Endodermal cell (in vitro differentiated cells): ENCODE results near the gene LRCH4. TPM values are rescaled to one million over a fixed set of nuclear protein-coding genes. Genes with fewer than 3 reads are reported as not detected.

ENCODE experiments used
- DNase-seq: peaks from one replicate; pipeline ENCODE4 v3.0.0-alpha.2; 2017
- H3K27ac ChIP-seq: 2 replicates; pipeline ENCODE4 v1.5.1; 2013; ENCODE audit warnings: mild to moderate bottlenecking, low read depth, low read length, moderate library complexity
- H3K27me3 ChIP-seq: 2 replicates; pipeline ENCODE4 v1.6.1; 2013; ENCODE audit warnings: mild to moderate bottlenecking, low read length, moderate library complexity; ENCODE audit not compliant: insufficient read depth, control insufficient read depth, poor library complexity, severe bottlenecking
- H3K36me3 ChIP-seq: 2 replicates; pipeline ENCODE4 v1.7.0; 2013; ENCODE audit warnings: mild to moderate bottlenecking, low read length, moderate library complexity; ENCODE audit not compliant: control insufficient read depth, insufficient read depth
- H3K4me1 ChIP-seq: one replicate; pipeline ENCODE4 v1.7.0; 2013; ENCODE audit warnings: low read length; ENCODE audit not compliant: control insufficient read depth, insufficient read depth
- H3K4me3 ChIP-seq: 2 replicates; pipeline ENCODE4 v1.5.1; 2013; ENCODE audit warnings: mild to moderate bottlenecking, low read length, moderate library complexity
- H3K9ac ChIP-seq: 2 replicates; pipeline ENCODE4 v1.6.1; 2013; ENCODE audit warnings: mild to moderate bottlenecking, low read length, moderate library complexity; ENCODE audit not compliant: poor library complexity, severe bottlenecking; ENCODE audit errors: extremely low read depth
- H3K9me3 ChIP-seq: 2 replicates; pipeline ENCODE4 v1.6.1; 2013; ENCODE audit warnings: mild to moderate bottlenecking, low read length, moderate library complexity; ENCODE audit not compliant: control insufficient read depth
- H3K27ac Mint-ChIP-seq: 2 replicates; pipeline ENCODE4 v1.8.0; 2020; ENCODE audit warnings: mixed read lengths
- H3K27me3 Mint-ChIP-seq: 2 replicates; pipeline ENCODE4 v1.8.0; 2021; ENCODE audit warnings: mild to moderate bottlenecking, mixed read lengths; ENCODE audit not compliant: insufficient read depth
- H3K36me3 Mint-ChIP-seq: 2 replicates; pipeline ENCODE4 v1.8.0; 2020; ENCODE audit warnings: low read depth, mixed read lengths
- H3K4me1 Mint-ChIP-seq: 2 replicates; pipeline ENCODE4 v1.8.0; 2020; ENCODE audit warnings: mixed read lengths
- H3K4me3 Mint-ChIP-seq: 2 replicates; pipeline ENCODE4 v1.8.0; 2020; ENCODE audit warnings: mild to moderate bottlenecking, moderate library complexity, mixed read lengths
- H3K9me3 Mint-ChIP-seq: 2 replicates; pipeline ENCODE4 v1.8.0; 2020; ENCODE audit warnings: mild to moderate bottlenecking, mixed read lengths
- WGBS, 2 experiments: methylation state at CpG; one replicate each; pipeline versions ENCODE4 v1.1.5 to v1.1.7; 2013; ENCODE audit warnings: missing lambda C conversion rate in 2 of 2, mixed read lengths in 1 of 2; ENCODE audit not compliant: insufficient coverage in 1 of 2, insufficient read length in 1 of 2; 5-methylcytosine and 5-hydroxymethylcytosine counted together
- total RNA-seq, 2 donors: library from RNA; stranded (reverse); fragmentation: NEBNext Ultra II Directional in 1 of 2; extraction: Animal tissue kit (Norgen Biotek cat#: 25700) in 1 of 2; gene quantifications; 2 replicates in 1 of 2; 3 replicates in 1 of 2; pipeline ENCODE4 v1.2.1, GENCODE V29; 2021
- TF ChIP-seq, protein P1 (sequence below): fragments of 200-600 bp; sonication (generic); conservative IDR thresholded peaks from 2 replicates; pipeline ENCODE4 v1.5.0; 2021; ENCODE audit warnings: antibody characterized with exemption, mild to moderate bottlenecking

LRCH4 gene
- total RNA-seq, 2 donors from 2014 or later, result 49.4 to 56.0 TPM

DNA sequence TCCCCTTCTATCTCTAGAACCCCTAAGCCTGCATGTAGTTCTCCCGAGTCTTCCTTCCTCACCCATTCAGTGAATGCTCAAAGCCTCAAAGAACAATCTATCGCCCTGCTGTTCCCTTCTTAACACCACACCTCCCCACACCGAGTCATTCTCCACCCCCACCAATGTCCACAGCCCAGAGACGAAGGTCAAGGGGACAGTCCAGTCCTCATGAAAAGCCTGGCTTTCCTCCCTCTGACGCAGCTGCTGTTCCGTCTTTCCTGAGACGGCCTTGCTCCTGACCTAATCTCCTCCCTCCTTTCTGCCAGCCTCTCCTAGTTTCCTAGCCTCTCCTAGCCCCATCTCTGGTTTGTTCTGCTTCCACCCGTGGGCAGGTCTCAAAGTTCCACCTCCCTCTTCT lies 35.6 kb upstream of the LRCH4 start:
- no peaks in the 10 kb centered on the region for H3K4me1 ChIP-seq
- TF ChIP-seq, protein P1, sequence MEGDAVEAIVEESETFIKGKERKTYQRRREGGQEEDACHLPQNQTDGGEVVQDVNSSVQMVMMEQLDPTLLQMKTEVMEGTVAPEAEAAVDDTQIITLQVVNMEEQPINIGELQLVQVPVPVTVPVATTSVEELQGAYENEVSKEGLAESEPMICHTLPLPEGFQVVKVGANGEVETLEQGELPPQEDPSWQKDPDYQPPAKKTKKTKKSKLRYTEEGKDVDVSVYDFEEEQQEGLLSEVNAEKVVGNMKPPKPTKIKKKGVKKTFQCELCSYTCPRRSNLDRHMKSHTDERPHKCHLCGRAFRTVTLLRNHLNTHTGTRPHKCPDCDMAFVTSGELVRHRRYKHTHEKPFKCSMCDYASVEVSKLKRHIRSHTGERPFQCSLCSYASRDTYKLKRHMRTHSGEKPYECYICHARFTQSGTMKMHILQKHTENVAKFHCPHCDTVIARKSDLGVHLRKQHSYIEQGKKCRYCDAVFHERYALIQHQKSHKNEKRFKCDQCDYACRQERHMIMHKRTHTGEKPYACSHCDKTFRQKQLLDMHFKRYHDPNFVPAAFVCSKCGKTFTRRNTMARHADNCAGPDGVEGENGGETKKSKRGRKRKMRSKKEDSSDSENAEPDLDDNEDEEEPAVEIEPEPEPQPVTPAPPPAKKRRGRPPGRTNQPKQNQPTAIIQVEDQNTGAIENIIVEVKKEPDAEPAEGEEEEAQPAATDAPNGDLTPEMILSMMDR, result no peak
- no peaks in the 10 kb centered on the region for H3K9me3 ChIP-seq
- no peak overlapping the region for H3K4me3 ChIP-seq
- WGBS, 2 experiments, result 83 to 86% methylated on average over 7 to 8 of the region's 8 CpGs
- H3K27ac ChIP-seq, result no peak overlapping the region
- DNase-seq, result no peak
- Mint-ChIP-seq H3K27ac (no peak overlapping the region), H3K27me3 (peaks cover 16% of the 10 kb centered on the region), H3K9me3 (no peaks in the 10 kb centered on the region), H3K36me3 (no peaks in the 10 kb centered on the region), H3K4me3 (no peak overlapping the region), H3K4me1 (no peaks in the 10 kb centered on the region)
- peaks cover 11% of the 10 kb centered on the region for H3K27me3 ChIP-seq
- H3K9ac ChIP-seq, result no peak overlapping the region
- H3K36me3 ChIP-seq, result no peaks in the 10 kb centered on the region

DNA sequence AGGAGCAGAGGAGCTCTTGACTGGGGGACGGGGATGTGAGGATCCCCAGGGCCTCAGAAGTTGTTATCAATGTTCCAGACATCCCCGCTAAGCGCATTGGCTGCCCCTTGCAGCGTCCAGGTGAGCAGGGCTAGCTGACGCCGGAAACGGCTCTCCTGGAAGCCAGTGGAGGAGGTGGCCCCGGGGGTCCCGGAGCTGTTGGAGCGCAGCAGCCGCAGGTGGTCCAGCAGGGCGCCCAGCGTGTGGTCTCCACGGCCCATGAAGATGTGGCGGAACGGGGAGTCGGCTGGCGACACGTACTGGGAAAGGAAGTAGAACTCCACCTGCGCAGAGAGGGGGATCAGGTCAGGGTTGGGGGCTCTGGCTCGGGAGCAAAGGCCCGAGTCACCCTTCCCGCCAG lies 34.9 kb upstream of the LRCH4 start:
- H3K27ac Mint-ChIP-seq, result no peak overlapping the region
- 92 to 95% methylated on average over 12 to 23 of the region's 23 CpGs for WGBS, 2 experiments
- H3K9me3 Mint-ChIP-seq, result no peaks in the 10 kb centered on the region

DNA sequence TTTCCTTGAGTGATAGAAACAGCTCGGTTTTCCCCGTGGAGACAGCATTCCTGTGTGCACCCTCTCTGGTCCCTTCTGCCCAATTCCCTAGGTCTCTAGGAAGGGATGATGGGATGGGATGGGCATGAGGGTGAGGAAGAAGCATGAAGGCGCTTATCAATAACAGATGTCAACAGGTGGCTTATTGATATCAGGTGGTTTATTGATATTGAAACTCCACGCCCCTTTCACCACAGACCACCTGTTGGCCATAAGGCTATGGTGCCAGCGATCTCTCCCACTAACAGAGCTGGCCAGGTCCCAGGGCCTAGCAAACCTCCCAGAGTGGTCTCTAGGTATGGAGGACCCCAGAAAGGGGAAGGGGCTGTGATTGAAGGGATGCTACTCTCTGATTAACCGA lies 34.3 kb upstream of the LRCH4 start:
- H3K9me3 Mint-ChIP-seq, result no peaks in the 10 kb centered on the region
- 94 to 95% methylated on average over 3 to 6 of the region's 6 CpGs for WGBS, 2 experiments
- Histone ChIP-seq H3K9me3 (no peaks in the 10 kb centered on the region), H3K36me3 (no peaks in the 10 kb centered on the region), H3K4me3 (no peak overlapping the region), H3K9ac (no peak overlapping the region), H3K27ac (no peak overlapping the region), H3K4me1 (no peaks in the 10 kb centered on the region), H3K27me3 (no peaks in the 10 kb centered on the region)
- TF ChIP-seq, protein P1, result no peak
- H3K4me3 Mint-ChIP-seq, result no peak overlapping the region
- no peaks in the 10 kb centered on the region for H3K4me1 Mint-ChIP-seq
- DNase-seq, result no peak
- H3K27me3 Mint-ChIP-seq, result peaks cover 3% of the 10 kb centered on the region
- no peaks in the 10 kb centered on the region for H3K36me3 Mint-ChIP-seq
- H3K27ac Mint-ChIP-seq, result no peak overlapping the region

More for the DNA sequence above, 34.9 kb upstream of the LRCH4 start:
- H3K4me3 Mint-ChIP-seq, result no peak overlapping the region
- H3K27ac ChIP-seq, result no peak overlapping the region
- no peak overlapping the region for H3K4me3 ChIP-seq
- no peak overlapping the region for H3K9ac ChIP-seq
- peaks cover 9% of the 10 kb centered on the region for H3K27me3 Mint-ChIP-seq
- no peaks in the 10 kb centered on the region for H3K36me3 Mint-ChIP-seq
- DNase-seq, result no peak
- TF ChIP-seq, protein P1, result no peak
- no peaks in the 10 kb centered on the region for H3K9me3 ChIP-seq
- H3K27me3 ChIP-seq, result peaks cover 5% of the 10 kb centered on the region
- H3K4me1 Mint-ChIP-seq, result no peaks in the 10 kb centered on the region
- no peaks in the 10 kb centered on the region for H3K36me3 ChIP-seq
- H3K4me1 ChIP-seq, result no peaks in the 10 kb centered on the region
